GM21717 (cell line): ENCODE measurements around the gene FBL.
"Not testable (repeated sequence)": the region's sequence is repeated elsewhere in the genome, so short reads cannot be mapped to it uniquely, and the experiment has no call there.

Experiments used
- ATAC-seq: cut with Tn5 transposase; IDR thresholded peaks from one replicate; pipeline ENCODE4 v1.9.1; 2021; ENCODE audit warnings: mild to moderate bottlenecking, moderate library complexity; ENCODE audit not compliant: unreplicated experiment

FBL gene

DNA sequence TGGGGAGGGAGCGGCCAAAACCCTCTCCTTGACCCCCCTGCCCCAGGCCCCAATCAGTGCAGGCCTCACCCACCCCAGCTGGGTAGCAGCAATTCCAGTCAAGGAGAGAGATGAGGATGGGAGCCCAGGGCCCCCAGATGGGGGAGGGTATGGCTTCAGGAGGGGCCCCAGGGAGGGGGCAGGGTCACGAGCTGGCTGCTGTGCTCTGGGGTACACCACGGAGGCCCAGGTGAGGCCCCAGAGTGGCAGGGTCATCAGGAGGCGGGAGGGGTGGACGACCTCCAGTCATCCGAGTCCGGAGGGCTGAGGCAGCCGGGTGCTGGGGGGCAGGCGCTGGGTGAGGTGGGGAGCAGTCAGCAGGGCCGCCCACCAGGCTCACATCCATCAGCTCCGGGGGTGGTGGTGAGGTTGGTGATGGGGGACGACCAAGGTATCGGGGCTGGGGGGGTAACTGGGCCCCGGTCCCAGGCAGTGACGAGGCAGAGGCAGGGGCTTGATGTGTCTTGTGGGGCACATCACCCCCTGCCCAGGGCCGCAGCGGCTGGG lies 20.6 kb downstream of the FBL start:
- ATAC-seq, result no peak

DNA sequence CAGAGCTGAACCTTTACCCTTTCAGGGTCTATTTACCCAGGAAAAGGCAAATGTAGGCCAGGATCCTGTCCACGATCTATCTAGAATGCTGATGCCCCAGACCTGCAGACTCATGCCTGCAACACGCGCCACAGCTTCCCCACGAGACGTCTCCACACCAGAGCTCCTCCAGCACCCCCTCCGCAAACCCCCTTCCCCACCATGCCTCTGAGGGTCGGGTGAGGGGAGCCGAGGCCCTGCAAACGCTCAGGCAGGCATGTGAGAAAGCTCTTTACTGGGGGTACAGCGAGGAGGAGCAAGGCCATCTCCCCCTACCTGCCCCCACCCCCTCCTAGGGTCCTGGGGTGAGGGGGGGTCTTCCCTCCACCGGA lies 21.1 kb downstream of the FBL start:
- no peak for ATAC-seq

DNA sequence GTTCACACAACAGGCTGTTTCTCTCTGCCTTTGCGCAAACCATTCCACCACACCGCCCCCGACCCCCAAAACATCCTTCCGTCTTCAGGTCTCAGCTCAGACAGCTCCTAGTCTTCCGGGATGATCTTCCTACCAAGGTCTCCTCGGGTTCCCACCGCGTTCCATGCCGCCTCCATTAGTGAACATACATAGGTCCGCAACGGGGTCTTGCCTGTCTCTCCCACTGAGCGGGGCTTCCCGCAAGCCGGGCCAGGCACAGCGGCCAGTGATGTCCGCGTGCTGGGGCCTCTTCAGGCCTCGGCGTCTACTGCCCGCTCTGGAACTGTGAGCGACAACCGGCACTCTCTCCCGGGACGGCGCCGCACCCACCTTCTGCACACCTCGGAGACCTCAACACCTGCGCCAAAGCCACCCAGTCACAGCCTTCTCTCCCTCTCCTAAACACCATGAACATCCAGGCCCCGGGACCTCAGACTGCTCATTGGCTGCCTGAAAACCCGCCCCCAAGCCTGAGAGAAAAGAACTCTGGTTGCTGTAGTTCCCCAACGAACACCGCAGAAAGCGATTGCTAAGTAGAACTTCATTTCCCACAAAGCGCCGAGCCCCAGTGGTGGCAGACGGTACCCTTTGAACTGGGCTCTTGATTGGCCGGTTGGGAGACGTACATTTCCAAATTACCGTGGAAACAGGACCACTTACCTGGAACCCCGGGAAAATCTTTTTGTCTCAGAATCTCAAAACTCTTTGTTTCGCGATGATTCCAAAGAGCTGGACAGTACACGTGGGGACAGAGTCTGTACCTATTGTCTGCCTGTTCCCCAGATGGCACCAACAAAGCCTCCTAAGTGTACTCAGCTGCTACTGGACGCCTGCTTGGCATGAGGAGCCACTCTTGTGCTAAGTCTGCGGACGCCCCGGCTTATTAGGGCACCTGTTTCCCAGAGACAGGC lies 21.8 kb downstream of the FBL start:
- ATAC-seq, result peak; percentile 54

DNA sequence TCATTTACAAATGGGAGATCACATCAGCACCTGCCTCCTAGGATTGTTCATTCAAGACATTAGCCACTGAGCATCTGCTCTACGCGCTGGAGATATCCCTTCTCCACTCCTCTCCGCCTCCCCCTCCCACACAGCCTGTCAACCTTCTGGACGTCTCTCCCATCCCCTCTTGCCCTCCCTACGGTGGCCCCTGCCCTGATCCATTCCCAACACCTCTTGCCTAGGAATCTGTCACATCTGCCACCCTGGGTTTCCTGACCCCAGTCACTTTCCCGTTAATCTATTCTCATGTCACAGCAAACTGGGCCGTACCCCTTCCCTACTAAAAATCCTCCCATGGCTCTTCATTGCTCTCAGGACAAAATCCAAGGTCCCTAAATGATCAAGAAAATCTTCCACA lies 22.5 kb downstream of the FBL start:
- no peak for ATAC-seq

DNA sequence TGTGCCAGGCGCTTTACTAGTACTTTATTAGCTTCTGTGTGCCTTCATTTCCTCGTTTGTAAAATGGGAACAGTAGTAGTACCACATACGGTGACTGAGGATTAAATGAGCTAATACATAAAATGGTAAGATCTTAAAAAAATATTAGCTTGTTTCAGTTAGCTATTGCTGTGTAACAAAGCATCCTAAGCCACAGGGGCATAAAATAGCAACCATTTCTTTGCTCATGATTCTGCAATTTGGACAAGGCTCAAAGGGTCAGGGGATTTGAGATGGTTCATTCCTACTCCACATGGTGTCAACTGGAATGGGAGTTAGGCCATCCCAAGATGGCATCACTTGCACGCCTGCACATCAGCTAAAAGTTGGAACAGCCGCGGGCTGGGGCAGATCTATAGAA lies 25.5 kb downstream of the FBL start:
- ATAC-seq, result no peak

DNA sequence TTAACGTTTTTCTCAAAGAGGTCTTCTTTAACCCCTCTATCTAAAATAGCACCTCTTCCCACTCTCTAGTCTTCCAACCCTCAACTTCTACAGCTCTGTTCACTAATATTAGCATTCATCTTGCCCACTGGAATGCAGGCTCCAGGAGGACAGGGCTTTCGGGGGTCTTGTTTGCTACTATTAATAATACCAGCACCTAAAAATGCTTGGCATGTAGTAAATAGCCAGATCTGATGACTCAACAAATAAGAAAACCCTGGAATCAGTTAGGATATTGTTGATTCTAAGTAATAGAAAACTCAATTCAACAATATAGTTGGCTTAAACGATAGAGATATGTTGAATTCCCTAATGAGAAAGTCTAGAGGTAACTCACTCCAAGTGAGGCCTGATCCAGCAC lies 26.4 kb downstream of the FBL start:
- no peak for ATAC-seq

DNA sequence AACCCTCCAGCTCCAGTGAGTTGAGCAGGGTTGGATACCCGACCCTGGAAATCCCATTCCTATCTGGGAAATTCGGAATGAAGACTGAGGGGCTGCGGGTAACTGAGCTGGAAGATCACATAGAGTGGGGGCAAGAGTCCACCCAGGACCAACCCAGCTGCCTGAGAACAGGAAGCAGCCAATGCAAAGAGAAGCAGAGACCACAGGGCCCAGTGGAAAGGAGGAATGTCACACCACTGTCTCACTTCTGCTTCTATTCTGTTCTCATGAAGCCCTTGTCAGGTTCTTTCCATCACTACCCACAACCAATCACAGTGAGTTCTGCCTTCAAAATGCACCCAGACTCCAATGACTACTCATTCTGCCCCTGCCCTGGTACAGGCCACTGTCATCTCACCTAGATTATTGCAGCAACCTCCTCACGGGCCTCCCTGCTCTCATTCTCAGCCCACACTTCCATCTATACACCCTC lies 27.5 kb downstream of the FBL start:
- peak; percentile 75 for ATAC-seq

DNA sequence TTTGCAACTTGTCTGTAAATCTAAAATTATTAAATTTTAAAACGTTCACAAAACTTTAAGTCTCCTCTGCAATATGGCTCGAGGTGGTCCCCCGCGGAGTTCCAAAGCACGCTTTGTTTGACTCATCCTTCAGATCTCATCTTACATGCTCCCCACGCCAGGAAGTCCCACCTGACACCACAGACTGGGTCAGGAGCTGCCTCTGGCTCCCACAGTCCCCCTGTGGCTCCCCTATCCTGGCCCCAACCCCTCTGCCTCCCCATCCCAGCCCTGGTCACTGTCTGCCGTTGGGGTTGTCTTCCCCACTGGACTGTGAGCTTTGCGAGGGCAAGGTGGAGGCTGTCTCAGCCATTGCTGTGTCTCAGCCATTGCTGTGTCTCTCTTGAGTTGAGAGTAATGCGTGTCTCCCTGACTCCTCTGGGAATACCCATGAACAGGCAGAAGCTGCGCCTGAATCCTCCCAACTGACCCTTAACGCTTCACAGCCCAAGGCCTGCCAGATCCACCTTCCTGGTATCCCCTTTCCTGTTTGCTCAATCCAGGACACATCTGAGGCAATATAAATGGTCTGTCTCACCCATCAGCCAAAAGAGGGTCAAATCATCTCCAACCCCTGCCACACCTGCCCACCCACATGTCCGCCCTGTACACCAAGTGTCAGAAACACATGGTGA lies 28.2 kb downstream of the FBL start:
- ATAC-seq, result no peak

DNA sequence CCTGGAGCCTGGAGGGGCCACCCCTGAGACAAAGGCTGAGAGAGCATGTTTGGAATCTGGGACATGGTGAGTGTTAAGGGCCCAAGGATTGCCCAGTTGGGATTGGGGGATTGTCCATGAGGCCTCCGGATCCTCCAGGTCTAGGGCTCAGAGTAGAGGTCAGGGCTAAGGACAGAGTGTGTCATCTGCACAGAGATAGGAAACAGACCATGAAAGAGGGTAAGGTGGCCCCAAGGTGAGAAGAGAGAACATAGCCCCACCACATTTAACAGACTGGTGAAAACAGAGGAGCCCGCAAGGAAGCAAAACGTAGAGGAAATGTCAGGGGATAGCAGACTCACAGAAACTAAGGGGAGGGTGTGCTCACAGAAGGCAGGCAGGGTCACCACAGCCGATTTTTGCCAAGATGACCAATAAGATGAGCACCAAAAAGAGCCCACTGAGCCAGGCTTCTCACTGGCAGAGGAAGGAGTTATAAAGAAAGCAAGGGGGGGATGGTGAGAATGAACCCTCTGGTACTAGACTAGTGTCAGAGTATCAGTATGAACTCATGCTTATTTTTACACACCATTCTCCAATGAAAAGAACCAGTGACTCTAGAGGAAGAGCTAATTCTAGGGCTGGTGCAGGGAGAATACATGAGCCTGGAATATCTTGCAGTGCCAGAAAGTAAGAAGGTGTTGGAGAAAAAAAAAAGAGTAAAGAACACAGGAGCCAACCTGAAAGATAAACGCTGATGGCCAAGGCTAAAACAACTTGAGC lies 29.7 kb downstream of the FBL start:
- ATAC-seq, result no peak

DNA sequence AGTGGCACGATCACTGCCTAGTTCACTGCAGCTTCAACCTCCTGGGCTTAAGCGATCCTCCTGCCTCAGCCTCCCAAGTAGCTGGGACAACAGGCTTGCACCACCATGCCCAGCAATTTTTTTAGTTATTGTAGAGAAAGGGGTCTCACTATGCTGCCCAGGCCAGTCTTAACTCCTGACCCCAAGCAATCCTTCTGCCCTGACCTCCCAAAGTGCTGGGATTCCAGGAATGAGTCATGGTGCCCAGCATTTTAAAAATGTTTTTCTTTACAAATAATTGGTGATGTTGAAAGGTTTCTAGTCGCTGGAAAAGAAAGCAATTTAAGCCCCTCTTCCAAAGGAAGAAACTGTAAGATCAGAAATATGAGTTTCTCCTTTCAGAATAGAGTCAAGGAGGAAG lies 31.6 kb downstream of the FBL start:
- no peak for ATAC-seq

DNA sequence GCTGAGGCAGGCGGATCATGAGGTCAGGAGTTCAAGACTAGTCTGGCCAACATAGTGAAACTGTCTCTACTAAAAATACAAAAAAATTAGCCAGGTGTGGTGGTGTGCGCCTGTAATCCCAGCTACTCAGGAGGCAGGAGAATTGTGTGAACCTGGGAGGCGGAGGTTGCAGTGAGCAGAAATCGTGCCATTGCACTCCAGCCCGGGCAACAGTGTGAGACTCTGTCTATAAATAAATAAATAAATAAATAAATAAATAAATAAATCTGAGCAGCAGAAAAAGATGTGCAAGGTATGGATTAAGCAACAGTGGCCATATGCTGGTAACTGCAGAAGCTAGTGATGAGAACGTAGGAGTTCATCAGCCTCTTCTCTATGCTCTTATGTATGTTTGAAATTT lies 32.1 kb downstream of the FBL start:
- ATAC-seq, result not testable (repeated sequence)

DNA sequence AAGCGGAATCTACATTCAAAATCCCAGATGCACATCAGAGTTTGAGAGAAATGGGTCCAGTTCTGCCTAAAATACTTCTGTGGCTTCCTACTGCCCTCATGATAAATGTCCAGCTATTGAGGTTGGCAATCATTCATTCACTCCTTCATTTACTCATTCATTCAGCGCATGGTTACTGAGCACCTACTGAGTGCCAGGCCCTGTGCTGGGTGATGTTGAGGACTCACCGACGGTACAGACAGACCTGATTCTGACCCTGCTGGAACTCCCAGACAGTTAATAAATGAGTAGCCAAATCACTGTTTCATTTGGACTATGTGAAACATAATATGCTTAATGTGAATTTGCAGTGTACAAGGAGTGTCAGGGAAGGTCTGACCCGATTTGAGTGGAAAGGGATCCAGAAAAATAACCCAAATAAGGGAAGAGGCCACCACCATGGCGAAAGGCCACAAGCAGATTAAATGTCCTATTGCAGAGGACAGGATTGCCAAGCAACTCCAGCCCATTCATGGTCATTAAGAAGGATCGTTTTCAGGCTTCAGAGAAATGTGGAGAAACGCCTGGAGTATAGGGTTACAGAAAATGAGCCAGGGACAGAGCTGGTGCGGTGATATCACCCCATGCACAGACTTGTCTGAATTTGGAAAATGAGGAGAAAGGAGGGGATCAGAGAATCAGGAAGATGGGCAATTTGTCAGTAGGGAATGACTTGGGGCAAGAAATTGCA lies 32.8 kb downstream of the FBL start:
- no peak for ATAC-seq

DNA sequence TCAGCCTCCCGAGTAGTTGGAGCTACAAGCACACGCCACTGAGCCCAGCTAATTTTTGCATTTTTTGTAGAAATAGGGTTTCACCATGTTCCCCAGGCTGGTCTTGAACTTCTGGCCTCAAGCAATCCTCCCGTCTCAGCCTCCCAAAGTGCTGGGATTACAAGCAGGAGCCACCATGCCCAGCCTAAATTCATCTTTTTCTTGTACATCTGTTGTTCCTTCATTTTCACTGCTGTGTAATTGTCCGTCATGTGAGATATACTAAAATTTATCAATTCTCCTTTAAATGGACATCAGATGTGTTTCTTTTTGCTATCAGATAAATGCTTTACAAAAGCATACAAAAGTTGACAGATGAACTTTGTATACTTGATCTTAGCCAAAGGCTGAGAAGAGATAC lies 35.1 kb downstream of the FBL start:
- ATAC-seq, result no peak

DNA sequence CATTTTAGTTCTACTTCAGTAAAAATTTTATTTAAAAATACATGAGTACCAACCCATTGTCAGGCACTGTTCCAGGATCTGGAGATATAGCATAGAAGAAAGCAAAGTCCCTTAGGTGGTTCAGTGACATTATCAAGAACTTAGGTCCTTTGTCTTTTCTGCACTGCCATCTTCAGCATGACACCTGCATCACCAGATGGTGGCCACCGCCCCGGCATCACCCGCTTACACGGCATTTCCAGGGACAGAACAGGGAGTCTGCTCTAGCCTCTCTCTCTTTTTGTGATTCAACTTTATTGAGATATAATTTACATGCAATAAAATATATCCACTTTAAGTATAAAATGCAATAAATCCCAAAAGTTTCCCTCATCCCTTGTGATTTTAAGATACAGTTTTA lies 35.8 kb downstream of the FBL start:
- no peak for ATAC-seq

DNA sequence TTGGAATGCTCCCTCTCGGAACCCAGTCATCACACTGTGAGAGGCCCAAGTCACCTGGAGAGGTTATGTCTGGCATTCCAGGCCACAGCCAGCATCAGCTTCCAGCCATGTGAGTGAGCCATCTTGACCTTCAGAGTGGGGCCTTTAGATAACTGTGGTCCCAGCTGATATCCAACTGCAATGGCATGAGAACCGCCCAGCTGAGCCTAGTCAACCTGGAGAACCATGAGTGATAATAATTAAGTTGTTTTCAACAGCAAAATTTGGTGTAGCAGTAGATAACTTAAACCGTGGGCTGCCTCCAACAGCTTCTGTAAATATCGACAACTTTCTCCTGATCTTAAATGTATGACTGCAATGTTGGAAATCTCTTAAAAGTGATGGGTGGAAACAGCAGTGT lies 36.8 kb downstream of the FBL start:
- ATAC-seq, result no peak

DNA sequence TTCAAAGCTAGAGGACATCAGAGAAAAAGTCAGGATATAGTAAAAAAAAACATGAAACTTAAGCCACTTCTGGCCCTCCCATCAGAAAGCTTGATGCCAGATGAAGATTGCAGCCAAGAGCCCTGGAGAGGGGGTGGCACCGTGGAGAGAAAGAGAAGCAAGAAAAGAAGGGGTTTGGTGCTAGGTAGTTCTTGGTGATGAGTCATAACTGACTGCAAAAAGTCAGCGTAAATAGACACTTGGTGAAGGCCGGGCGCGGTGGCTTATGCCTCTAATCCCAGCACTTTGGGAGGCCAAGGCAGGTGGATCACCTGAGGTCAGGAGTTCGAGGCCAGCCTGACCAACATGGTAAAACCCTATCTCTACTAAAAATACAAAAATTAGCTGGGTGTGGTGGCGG lies 37.5 kb downstream of the FBL start:
- not testable (repeated sequence) for ATAC-seq

DNA sequence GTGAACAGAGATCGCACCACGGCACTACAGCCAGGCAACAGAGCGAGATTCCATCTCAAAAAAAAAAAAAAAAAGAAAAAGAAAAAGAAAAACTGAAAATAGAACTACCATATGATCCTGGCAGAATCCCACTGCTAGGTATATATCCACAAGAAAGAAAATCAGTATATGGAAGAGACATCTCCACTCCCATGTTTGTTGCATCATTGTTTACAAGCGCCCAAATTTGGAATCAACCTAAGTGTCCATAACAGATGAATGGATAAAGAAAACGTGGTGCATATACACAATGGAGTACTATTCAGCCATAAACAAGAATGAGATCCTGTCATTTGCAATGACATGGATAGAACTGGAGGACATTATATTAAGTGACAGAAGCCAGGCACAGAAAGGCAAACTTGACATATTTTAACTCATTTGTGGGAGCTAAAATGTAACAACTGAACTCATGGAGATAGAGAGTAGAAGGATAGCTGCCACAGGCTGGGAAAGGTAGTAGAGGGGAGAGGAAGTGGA lies 38.3 kb downstream of the FBL start:
- no peak for ATAC-seq

DNA sequence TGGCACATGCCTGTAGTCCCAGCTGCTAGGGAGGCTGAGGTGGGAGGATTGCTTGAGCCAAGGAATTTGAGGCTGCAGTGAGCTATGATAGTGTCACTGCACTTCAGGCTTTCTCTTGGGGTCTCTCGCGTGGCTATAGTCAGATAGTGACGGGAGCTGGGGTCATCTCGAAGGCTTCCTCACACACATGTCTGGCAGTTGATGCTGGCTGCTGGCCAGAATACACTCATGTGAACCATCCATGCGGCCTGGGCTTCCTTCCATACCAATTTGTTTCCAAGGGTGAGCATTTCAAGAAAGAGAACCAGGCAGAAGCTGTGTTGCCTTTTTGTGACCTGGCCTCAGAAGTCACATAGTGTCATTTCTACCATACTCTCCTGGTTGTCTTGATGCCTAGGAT lies 41.1 kb downstream of the FBL start:
- ATAC-seq, result no peak

DNA sequence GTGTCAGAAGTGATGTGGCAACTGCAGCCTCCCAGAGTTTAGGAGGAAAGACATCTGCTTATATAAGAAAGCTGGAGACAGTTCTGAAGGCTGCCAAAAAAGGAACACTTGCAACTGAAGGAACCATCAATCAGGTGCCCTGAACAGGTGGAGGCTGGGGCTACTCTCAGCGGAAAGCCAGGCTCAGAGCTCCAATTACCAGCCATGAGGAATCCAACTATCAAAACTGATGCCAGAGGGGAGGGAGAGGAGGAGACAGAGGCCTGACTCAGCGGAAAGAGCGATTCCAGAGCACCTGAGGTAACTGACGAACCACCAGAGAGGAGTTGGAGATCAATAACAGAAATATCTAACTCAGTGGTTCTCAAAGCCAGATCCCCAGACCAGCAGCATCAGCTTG lies 43.2 kb downstream of the FBL start:
- no peak for ATAC-seq

DNA sequence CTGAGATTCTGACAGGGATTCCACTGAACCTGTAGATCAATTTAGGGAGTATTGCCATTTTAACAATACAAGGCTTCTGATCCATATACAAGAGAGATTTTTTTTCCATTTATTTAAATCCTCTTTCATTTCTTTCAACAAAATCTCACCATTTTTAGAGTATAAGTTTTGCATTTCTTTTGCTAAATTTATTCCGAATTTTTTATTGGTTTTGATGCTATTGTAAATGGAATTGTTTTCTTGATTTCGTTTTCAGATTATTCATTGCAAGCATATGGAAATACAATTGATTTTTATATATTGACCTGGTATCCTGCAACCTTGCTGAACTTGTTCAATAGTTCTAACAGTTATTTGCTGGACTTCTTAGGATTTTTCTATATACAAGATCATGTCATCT lies 49.1 kb downstream of the FBL start:
- ATAC-seq, result no peak
